HUES6 (cell line): Measurements from ENCODE around the gene MORN4.
A peak's percentile ranks its signal among the peaks of the same experiment; 100 is the strongest.
"Not testable (repeated sequence)": the region's sequence is repeated elsewhere in the genome, so short reads cannot be mapped to it uniquely, and the experiment has no call there.

Source experiments
- H3K27ac ChIP-seq: 2 replicates; pipeline ENCODE4 v1.7.0; 2013; ENCODE audit warnings: low read depth, mild to moderate bottlenecking, low read length, inconsistent platforms
- H3K27me3 ChIP-seq: 2 replicates; pipeline ENCODE4 v1.6.1; 2013; ENCODE audit warnings: low read length; ENCODE audit not compliant: control insufficient read depth, insufficient read depth
- H3K36me3 ChIP-seq: 2 replicates; pipeline ENCODE4 v1.6.1; 2013; ENCODE audit warnings: low read length; ENCODE audit not compliant: control insufficient read depth, insufficient read depth
- H3K4me1 ChIP-seq: 2 replicates; pipeline ENCODE4 v1.6.1; 2013; ENCODE audit warnings: low read length; ENCODE audit not compliant: control insufficient read depth, insufficient read depth
- H3K4me3 ChIP-seq: 2 replicates; pipeline ENCODE4 v1.5.1; 2013; ENCODE audit warnings: low read depth, low read length
- H3K9ac ChIP-seq: one replicate; pipeline ENCODE4 v1.6.1; 2013; ENCODE audit warnings: mild to moderate bottlenecking, low read length
- H3K9me3 ChIP-seq: 2 replicates; pipeline ENCODE4 v1.6.1; 2013; ENCODE audit warnings: low read depth, low read length; ENCODE audit not compliant: control insufficient read depth, insufficient read depth

Gene MORN4

GRCh38 chr10:97582169-97582568 lies 51.1 kb downstream of the MORN4 start:
- no peaks in the 10 kb centered on the region for H3K36me3 ChIP-seq
- peaks cover 7% of the 10 kb centered on the region; the same call in 1 of the 2 replicates for H3K4me1 ChIP-seq
- H3K9me3 ChIP-seq, result no peaks in the 10 kb centered on the region
- H3K9ac ChIP-seq, result no peak overlapping the region
- no peak overlapping the region for H3K4me3 ChIP-seq
- no peaks in the 10 kb centered on the region for H3K27me3 ChIP-seq
- H3K27ac ChIP-seq, result no peak overlapping the region

DNA sequence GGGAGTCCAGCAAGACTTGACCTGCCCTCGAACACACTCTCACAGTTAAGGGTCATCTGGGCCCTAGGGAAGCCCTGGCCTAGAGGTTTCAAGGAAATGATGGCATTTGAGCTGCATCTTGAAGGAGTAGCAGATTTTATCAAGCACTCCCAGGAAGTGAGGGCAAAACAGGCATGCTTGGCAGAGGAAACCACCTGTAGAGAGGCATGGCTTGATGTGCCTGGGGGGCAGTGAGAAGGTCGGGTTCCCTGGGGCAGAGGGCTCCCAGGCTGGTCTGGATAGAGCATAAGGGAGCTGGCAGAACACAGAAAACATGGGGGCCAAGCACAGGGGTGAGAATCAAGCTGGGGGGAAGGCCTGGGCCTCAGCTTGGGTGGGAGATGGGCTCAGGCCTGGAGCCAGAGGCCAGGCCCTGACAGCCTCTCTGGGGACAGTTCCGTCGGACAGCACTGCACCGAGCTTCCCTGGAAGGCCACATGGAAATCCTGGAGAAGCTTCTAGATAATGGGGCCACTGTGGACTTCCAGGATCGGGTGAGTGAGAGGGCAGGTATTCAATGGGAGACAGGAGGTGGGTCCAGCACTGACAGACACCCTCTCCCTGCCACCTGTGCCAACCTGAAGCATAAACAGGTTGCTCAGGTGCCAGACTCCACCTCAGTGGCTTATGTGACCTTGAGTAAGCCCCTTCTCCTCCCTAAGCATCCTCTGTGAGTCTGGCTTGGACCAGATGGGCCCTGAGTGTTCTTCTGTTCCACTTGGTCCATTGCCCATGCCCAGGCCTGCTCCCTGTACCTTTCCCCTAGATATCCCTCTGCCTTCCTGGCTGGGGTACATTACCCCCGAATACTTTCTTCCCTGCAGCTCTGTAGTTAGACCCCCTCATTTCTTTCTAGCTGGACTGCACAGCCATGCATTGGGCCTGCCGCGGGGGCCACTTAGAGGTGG lies 52.6 kb downstream of the MORN4 start:
- Histone ChIP-seq H3K27me3 (no peaks in the 10 kb centered on the region), H3K36me3 (no peaks in the 10 kb centered on the region), H3K4me1 (peaks cover 7% of the 10 kb centered on the region; the same call in 1 of the 2 replicates), H3K27ac (no peak overlapping the region), H3K4me3 (no peak overlapping the region), H3K9ac (no peak overlapping the region), H3K9me3 (no peaks in the 10 kb centered on the region)

DNA sequence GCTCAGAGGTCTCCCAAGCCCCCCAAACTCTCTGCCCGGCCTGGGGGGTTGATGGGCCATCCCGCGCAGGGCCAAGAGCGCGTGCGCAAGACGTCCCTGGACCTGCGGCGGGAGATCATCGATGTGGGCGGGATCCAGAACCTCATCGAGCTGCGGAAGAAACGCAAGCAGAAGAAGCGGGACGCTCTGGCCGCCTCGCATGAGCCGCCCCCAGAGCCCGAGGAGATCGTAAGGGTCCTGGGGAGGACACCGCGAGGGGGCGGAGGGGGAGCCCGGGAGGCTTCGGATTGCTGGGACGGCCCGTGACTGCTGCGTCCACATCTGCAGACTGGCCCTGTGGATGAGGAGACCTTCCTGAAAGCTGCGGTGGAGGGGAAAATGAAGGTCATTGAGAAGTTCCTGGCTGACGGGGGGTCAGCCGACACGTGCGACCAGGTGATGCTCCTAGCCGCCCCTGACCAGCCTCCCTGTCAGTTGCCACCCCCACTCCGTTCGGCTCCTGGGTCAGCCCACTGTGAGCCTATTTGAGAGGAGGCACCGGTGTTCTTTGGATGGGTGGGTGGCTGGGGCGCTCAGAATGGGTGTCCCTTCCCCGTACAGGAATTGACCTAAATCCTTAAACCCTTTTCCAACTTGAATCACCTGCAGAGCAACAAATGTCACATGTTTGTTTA lies 55.0 kb downstream of the MORN4 start:
- Histone ChIP-seq H3K27ac (no peak overlapping the region), H3K9me3 (no peaks in the 10 kb centered on the region), H3K9ac (no peak overlapping the region), H3K4me3 (no peak overlapping the region), H3K4me1 (peaks cover 9% of the 10 kb centered on the region), H3K27me3 (no peaks in the 10 kb centered on the region), H3K36me3 (no peaks in the 10 kb centered on the region)

- Histone ChIP-seq H3K27ac (no peak overlapping the region), H3K36me3 (no peaks in the 10 kb centered on the region), H3K4me3 (no peak overlapping the region), H3K27me3 (no peaks in the 10 kb centered on the region), H3K4me1 (peaks cover 12% of the 10 kb centered on the region), H3K9ac (no peak overlapping the region), H3K9me3 (no peaks in the 10 kb centered on the region)
These were observed 55.6 kb downstream of the MORN4 start for GRCh38 chr10:97577701-97578100.

GRCh38 chr10:97576487-97576886 lies 56.8 kb downstream of the MORN4 start:
- not testable (repeated sequence) for H3K36me3 ChIP-seq, H3K4me3 ChIP-seq, H3K9me3 ChIP-seq, H3K27ac ChIP-seq, H3K9ac ChIP-seq, H3K27me3 ChIP-seq
- H3K4me1 ChIP-seq, result peaks cover 16% of the 10 kb centered on the region

DNA sequence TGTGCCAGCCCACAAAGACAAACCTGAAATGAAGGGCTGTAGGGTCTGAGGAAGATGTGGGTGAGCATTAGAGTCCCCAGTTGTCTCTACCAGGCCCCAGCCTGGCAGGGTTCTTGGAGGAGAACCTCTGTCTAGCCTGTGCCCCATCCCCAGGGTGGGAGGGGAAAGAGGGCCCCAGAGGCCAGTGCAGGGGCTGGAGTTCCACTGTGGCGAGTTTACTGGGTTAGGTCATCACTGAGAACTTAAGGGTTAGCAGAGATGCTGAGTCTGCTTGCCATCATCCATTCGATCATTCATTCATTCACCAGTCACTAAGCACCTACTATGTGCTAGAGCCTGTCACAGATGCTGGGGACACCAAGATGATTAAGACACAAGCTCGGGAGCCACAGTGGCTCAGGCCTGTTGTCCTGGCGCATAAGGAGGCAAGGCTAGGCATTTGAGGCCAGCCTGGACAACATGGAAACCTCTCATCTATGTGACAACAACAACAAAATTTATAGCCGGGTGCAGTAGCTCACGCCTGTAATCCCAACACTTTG lies 58.1 kb downstream of the MORN4 start:
- Histone ChIP-seq H3K27me3 (no peaks in the 10 kb centered on the region), H3K27ac (no peak overlapping the region), H3K9ac (peak overlapping the region; percentile 48), H3K9me3 (no peaks in the 10 kb centered on the region), H3K4me3 (no peak overlapping the region), H3K4me1 (peaks cover 16% of the 10 kb centered on the region), H3K36me3 (peaks cover 9% of the 10 kb centered on the region; the same call in 1 of the 2 replicates)

DNA sequence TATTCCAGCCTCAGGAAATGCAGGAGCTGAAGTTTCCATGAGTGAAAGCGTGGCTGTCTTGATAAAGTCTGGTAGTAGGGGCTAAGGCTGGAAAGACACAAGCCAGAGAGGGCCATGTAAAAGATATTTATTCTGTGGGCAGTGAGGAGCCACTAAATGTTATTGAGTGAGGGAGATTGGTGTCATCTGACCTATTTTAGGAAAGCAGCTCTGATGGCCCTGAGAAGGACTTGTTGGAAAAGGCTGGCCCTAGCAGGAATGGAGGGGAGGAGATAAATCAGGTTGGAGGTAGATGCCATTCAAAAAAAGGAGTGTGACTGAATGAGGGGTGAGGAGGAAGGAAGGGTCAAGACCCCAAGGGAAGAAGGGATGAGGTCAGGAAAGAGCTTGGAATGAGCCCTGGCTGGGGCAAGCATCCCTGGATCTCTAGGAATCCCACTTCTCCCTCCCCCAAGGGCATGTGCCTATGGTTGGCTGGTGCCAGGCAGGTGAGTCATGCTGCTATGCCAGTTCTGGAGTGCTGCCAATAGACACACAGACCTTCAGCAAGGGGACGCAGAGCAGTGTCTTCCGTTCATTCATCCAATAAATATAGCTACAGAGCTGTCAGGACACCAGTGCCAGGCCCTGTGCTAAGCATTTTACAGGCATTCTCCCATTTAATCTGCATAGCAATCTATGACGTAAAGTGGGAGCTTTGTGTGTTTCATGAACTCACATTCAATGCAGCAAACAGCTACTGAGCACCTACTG lies 58.8 kb downstream of the MORN4 start:
- H3K36me3 ChIP-seq, result peaks cover 15% of the 10 kb centered on the region
- peak overlapping the region; percentile 48 for H3K9ac ChIP-seq
- H3K27me3 ChIP-seq, result no peaks in the 10 kb centered on the region
- H3K4me1 ChIP-seq, result peaks cover 16% of the 10 kb centered on the region
- no peak overlapping the region for H3K4me3 ChIP-seq
- no peaks in the 10 kb centered on the region for H3K9me3 ChIP-seq
- 0 out of 2 replicates have a peak overlapping the region, but pooled peaks have one; percentile 8 for H3K27ac ChIP-seq

DNA sequence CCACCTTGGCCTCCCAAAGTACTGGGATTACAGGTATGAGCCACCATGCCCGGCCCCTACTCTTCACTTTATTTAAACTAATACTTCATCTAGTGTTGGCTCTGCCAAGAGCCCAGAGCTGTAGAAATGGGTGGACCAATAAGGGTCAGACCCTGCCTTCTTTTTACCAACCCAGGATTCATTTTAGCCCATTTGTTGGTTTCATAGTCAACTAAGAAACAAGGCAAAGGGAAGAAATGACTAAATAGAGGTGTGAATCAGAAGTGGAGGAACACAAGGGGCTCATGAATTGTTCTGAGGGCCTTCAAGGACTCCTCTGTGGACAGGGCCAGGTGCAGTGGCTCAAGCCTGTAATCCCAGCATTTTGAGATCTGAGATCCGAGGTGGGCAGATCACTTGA lies 59.6 kb downstream of the MORN4 start:
- Histone ChIP-seq H3K36me3 (peaks cover 22% of the 10 kb centered on the region), H3K4me1 (peaks cover 16% of the 10 kb centered on the region), H3K9me3 (no peaks in the 10 kb centered on the region), H3K4me3 (no peak overlapping the region), H3K27me3 (no peaks in the 10 kb centered on the region), H3K9ac (no peak overlapping the region), H3K27ac (no peak overlapping the region)

DNA sequence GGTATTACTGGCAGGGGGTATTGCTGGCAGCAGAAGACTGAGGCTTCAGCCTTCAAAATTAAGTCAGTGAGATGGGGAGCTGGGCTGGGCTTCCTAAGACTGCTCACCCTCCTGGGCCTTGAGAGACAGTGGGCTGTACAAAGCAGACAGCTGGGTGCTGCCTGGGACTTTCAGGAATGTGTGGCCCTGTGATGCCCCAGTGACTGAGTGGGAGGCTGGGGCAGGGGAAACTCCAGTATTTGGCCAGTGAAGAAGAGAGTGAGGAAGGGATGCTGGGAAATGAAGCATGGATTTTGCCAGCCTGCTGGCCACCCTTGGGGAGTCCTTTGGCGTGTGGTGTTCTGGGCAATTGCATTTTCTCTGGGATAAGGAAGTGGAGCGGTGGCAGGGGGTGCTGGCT lies 60.3 kb downstream of the MORN4 start:
- no peak overlapping the region for H3K27ac ChIP-seq
- H3K36me3 ChIP-seq, result peaks cover 25% of the 10 kb centered on the region
- H3K9me3 ChIP-seq, result no peaks in the 10 kb centered on the region
- no peaks in the 10 kb centered on the region for H3K27me3 ChIP-seq
- no peak overlapping the region for H3K9ac ChIP-seq
- no peak overlapping the region for H3K4me3 ChIP-seq
- peaks cover 16% of the 10 kb centered on the region for H3K4me1 ChIP-seq

DNA sequence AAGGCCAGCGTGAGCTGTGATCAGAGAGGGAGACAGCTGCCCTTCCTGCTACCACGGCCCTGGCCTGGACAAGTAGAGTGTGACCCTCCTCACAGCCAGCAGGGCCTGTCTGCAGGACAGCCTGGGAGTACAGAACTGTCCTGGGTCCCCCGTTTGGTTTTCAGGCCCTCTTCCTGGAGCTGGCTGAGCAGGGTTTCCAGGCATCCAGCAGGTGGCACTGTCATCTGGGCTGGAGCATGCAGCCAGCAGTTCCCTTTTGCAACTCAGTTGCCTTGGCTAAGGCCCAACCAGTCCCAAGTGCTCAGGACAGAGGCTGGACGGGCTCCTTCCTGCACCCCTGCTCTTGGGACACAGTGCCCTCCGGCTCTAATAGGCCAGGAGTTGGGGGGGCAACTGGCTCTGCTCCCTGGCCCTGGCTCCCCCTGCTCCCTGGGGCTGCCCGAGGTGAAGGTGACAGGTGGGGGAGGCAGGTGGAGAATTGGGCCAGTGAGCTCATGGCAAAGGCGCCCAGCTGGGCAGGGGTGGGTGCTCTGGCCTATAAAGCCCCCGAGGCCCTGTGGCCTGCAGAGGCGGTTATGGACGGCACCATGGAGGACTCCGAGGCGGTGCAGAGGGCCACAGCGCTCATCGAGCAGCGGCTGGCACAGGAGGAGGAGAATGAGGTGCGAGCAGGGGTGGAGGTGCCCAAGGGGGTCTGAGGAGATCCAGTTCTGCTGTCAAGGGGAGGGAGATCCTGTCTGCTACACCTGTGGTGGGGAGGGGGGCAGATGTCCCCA lies 60.9 kb downstream of the MORN4 start, which contains the start of gene ANKRD2:
Gene ANKRD2 (plus strand): TSS at position 566 of the 776 bp plus-strand sequence. CDS start 10 bp downstream, at position 576.
- no peaks in the 10 kb centered on the region for H3K9me3 ChIP-seq
- H3K9ac ChIP-seq, result no peak within 1 kb of the TSS
- H3K27me3 ChIP-seq, result no peaks in the 10 kb centered on the region
- H3K4me1 ChIP-seq, result peaks cover 16% of the 10 kb centered on the region
- H3K36me3 ChIP-seq, result peaks cover 27% of the 10 kb centered on the region
- no peak within 1 kb of the TSS for H3K27ac ChIP-seq
- H3K4me3 ChIP-seq, result no peak within 1 kb of the TSS
